ENCODE measurements around the gene DOCK7. TPM values are rescaled to one million over a fixed set of nuclear protein-coding genes. Genes with fewer than 3 reads are reported as not detected.

DOCK7 gene
- total RNA-seq (2022; extraction: Qiagen RNA extraction): 14.4 to 32.8 TPM (median 16.4 TPM) in 5 replicates

DNA sequence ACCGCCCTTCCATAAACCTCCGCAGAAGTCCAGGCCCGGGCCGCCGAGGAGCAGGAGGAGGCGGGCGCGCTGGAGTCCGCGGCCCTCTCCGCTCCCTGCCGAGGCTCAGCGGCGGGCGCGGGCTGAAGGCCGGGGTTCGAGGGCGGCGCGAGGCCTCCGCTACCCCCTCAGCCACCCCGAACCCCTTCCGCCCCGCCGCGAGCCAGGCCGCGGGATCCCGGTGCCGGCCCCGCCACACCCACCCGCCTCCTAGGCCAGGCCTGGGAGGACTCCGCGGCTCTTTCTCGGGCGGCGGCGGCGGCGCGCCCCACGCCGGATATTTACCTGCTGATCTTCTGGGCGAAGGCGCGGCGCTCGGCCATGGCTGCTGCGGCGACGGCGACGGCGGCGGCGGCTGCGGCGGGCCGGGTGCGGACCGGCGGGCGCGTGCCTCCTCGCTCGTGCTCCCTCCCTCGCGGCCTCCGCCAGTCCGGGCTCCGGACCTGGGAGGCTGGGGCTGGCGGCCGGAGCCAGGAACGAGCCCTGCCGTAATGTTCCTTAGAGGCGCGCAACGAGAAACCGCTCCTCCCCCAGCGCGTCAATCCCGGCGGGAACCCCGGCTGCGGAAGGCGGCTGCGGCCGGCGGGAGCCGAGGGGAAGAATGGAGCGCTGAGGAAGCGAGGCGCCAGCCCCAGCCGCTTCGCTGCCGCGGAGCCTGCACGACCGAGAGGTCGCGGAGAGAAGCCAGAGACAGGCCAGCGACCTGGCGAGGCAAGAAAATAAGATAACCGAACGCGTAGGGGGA is at the start of gene DOCK7:
Gene DOCK7 (minus strand): TSS at position 484 of the 784 bp plus-strand sequence. CDS start 122 bp downstream, at position 362.

DNA sequence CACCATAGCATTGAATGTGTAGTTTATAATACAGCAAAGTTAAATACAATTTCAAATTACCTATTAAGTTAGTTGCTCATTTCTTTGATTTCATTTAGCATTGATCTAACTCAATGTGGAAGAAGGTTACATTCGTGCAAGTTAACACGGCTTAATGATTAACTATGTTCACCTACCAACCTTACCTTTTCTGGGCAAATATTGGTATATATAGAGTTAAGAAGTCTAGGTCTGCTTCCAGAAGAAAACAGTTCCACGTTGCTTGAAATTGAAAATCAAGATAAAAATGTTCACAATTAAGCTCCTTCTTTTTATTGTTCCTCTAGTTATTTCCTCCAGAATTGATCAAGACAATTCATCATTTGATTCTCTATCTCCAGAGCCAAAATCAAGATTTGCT is 90.9 kb downstream of the DOCK7 start, which contains the start of gene ANGPTL3:
Gene ANGPTL3 (plus strand): TSS at position 240 of the 400 bp plus-strand sequence. CDS start 47 bp downstream, at position 287.

GRCh38 chr1:62436466-62437272 is 251.5 kb downstream of the DOCK7 start, which contains the start of gene USP1:
USP1 (plus strand) TSS chr1:62437049; CDS start chr1:62439868, 2,819 bp downstream.

Other genes with a start within 250 kb of the DOCK7 start
- not detected in 5 replicates for gene ANGPTL3, start 90.9 kb downstream of the DOCK7 start, total RNA-seq (2022; extraction: Qiagen RNA extraction)
- 3.0 to 5.2 TPM (median 4.8 TPM) in 5 replicates for gene ATG4C, start 95.7 kb upstream of the DOCK7 start, total RNA-seq (2022; extraction: Qiagen RNA extraction)

Measured in A549 treated with dexamethasone at 1 μM for 4 hours (cell line).